Caco-2 (cell line): ENCODE data around the gene THADA. TPM values are rescaled to one million over a fixed set of nuclear protein-coding genes. Genes with fewer than 3 reads are reported as not detected.

Source experiments
- BruUV-seq: library from RNA; stranded (reverse); fragments of 400-500 nt; replicated peaks from 2 replicates; lab custom pipeline; 2021; lab: Mats Ljungman, UMichigan
- CTCF ChIA-PET: fragments of 300-600 bp; sonication (Branson Sonifier 250); formaldehyde crosslinking; loops from one replicate; lab custom pipeline; 2022; ENCODE audit warnings: antibody characterized with exemption; lab: Charles Lee
- POLR2A ChIA-PET: fragments of 300-600 bp; sonication (Branson Sonifier 250); formaldehyde crosslinking; loops from one replicate; lab custom pipeline; 2022; ENCODE audit warnings: antibody characterized with exemption; lab: Charles Lee
- DNase-seq, 2 experiments: peaks; one replicate each; pipeline versions ENCODE4 v3.0.0 to v3.0.0-alpha.2; 2020 to 2022
- H3K27me3 ChIP-seq: replicated peaks from 2 replicates; pipeline ENCODE4 v1.6.0; 2011; ENCODE audit warnings: low read length; ENCODE audit not compliant: control insufficient read depth, insufficient read depth
- H3K36me3 ChIP-seq: 2 replicates; pipeline ENCODE4 v1.5.1; 2011; ENCODE audit warnings: low read length; ENCODE audit not compliant: control insufficient read depth, insufficient read depth
- H3K4me1 ChIP-seq: fragments of 250-450 bp; sonication (Bioruptor Pico); 2 replicates; pipeline ENCODE4 v1.5.1; 2020; ENCODE audit warnings: mild to moderate bottlenecking
- H3K4me3 ChIP-seq: 2 replicates; pipeline ENCODE4 v1.5.1; 2011; ENCODE audit warnings: low read depth, mild to moderate bottlenecking, control low read depth, low read length
- H3K9me3 ChIP-seq: fragments of 250-450 bp; sonication (Bioruptor Pico); 2 replicates; pipeline ENCODE4 v1.5.1; 2020; ENCODE audit warnings: mild to moderate bottlenecking, moderate library complexity
- H3K27ac Mint-ChIP-seq: one replicate; pipeline ENCODE4 v1.8.0; 2022; ENCODE audit warnings: mixed read lengths; ENCODE audit not compliant: unreplicated experiment
- H3K27me3 Mint-ChIP-seq: one replicate; pipeline ENCODE4 v1.8.0; 2022; ENCODE audit warnings: mixed read lengths; ENCODE audit not compliant: insufficient read depth, unreplicated experiment
- H3K36me3 Mint-ChIP-seq: one replicate; pipeline ENCODE4 v1.8.0; 2022; ENCODE audit warnings: mild to moderate bottlenecking, mixed read lengths; ENCODE audit not compliant: insufficient read depth, unreplicated experiment
- H3K4me1 Mint-ChIP-seq: one replicate; pipeline ENCODE4 v1.8.0; 2022; ENCODE audit warnings: low read depth, mixed read lengths; ENCODE audit not compliant: unreplicated experiment
- H3K4me3 Mint-ChIP-seq: one replicate; pipeline ENCODE4 v1.8.0; 2022; ENCODE audit warnings: mild to moderate bottlenecking, moderate library complexity, mixed read lengths; ENCODE audit not compliant: unreplicated experiment
- H3K9me3 Mint-ChIP-seq: one replicate; pipeline ENCODE4 v1.8.0; 2022; ENCODE audit warnings: mixed read lengths; ENCODE audit not compliant: unreplicated experiment
- CTCF ChIP-seq, 2 experiments: fragments of 200-600 bp in 1 of 2; IDR thresholded peaks; 1 replicate in 1 of 2; 2 replicates in 1 of 2; pipeline versions ENCODE4 v1.5.1 to v1.8.0; 2011 to 2022; ENCODE audit warnings: antibody characterized with exemption in 1 of 2, control low read depth in 1 of 2, inconsistent platforms in 1 of 2, low read depth in 1 of 2, low read length in 1 of 2, mild to moderate bottlenecking in 1 of 2, moderate library complexity in 1 of 2; ENCODE audit not compliant: insufficient read depth in 1 of 2, severe bottlenecking in 1 of 2, unreplicated experiment in 1 of 2
- intact Hi-C: fragments of 100-400 bp; cut with micrococcal nuclease; formaldehyde crosslinking; loops from one replicate; pipeline ENCODE4 v1.10.0; 2022; ENCODE audit not compliant: unreplicated experiment
- total RNA-seq: library from RNA; stranded (reverse); gene quantifications from 2 replicates; pipeline ENCODE4 v1.2.3, GENCODE V29; 2022

Gene THADA
- total RNA-seq, 1 experiment from 2014 or later: 33.8 TPM

GRCh38 chr2:43228756-43229659, 366.8 kb downstream of the THADA start:
- Mint-ChIP-seq H3K9me3 (no peaks in the 10 kb centered on the region), H3K27ac (peak overlapping the region; percentile 19), H3K4me1 (peaks cover 22% of the 10 kb centered on the region), H3K36me3 (peaks cover 69% of the 10 kb centered on the region), H3K4me3 (no peak overlapping the region), H3K27me3 (no peaks in the 10 kb centered on the region)
- CTCF ChIA-PET: interaction anchor here (0.6 to 4.8 kb wide), 12 partner anchors 67 to 644 kb away, joined by 3 to 39 read pairs (median 3); no protein-coding TSS in a partner anchor
- H3K9me3 ChIP-seq: no peaks in the 10 kb centered on the region
- peaks cover 38% of the 10 kb centered on the region for H3K4me1 ChIP-seq
- intact Hi-C loops: loop anchor here (1.0 to 5.0 kb wide), 7 partner anchors 98 to 417 kb away; no protein-coding TSS in a partner anchor
- peaks cover 13% of the 10 kb centered on the region for H3K36me3 ChIP-seq
- no peak for DNase-seq
- BruUV-seq: no TSS peak
- POLR2A ChIA-PET: interaction anchor here (1.0 kb wide), 1 partner anchor 35 kb away, joined by 5 read pairs; no protein-coding TSS in a partner anchor
- no peaks in the 10 kb centered on the region for H3K27me3 ChIP-seq
- no peak for TF ChIP-seq CTCF (IDR thresholded peaks at IDR 0.05; ENCODE audit: insufficient read depth in 1 of 2, low read depth in 1 of 2, low read length in 1 of 2, severe bottlenecking in 1 of 2, unreplicated experiment in 1 of 2)
- H3K4me3 ChIP-seq: no peak overlapping the region

DNA sequence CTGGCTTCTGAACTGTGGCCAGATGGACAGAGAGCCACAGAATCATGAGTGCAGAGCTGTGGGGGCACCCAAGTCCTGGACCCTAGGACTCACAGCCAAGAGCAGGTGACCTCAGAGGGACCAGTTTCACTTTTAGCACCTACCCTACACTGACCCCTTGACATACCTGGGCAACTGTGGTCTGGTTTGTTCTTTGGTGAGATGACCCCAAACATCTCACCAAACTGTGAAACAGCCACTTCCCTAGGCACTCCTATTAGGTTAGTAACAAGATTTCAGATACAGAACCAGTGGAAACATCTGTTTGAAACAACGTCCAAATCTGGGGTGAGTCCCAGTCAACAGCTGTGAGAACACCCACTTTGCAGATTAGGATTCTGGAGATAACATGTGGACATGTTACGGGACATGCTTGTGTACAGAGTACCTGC, 367.5 kb downstream of the THADA start:
- POLR2A ChIA-PET: interaction anchor here (0.6 to 2.7 kb wide), 2 partner anchors 66 to 173 kb away, joined by 3 to 47 read pairs; no protein-coding TSS in a partner anchor
- Mint-ChIP-seq H3K4me3 (peak overlapping the region; percentile 70), H3K4me1 (peaks cover 22% of the 10 kb centered on the region), H3K36me3 (peaks cover 76% of the 10 kb centered on the region), H3K27me3 (no peaks in the 10 kb centered on the region), H3K27ac (peak overlapping the region; percentile 97), H3K9me3 (no peaks in the 10 kb centered on the region)
- Histone ChIP-seq H3K9me3 (no peaks in the 10 kb centered on the region), H3K36me3 (peaks cover 18% of the 10 kb centered on the region), H3K4me3 (peak overlapping the region; percentile 14; the same call in 1 of the 2 replicates), H3K4me1 (peaks cover 38% of the 10 kb centered on the region), H3K27me3 (no peaks in the 10 kb centered on the region)
- TF ChIP-seq CTCF (IDR thresholded peaks at IDR 0.05; ENCODE audit: insufficient read depth in 1 of 2, low read depth in 1 of 2, low read length in 1 of 2, severe bottlenecking in 1 of 2, unreplicated experiment in 1 of 2): no peak
- DNase-seq: no peak
- TSS peak; percentile 41 for BruUV-seq
- intact Hi-C loops: loop anchor here (2.0 to 5.0 kb wide), 3 partner anchors 194 to 416 kb away; no protein-coding TSS in a partner anchor
- CTCF ChIA-PET: interaction anchor here (0.6 to 4.8 kb wide), 11 partner anchors 66 to 643 kb away, joined by 3 to 39 read pairs (median 4); no protein-coding TSS in a partner anchor

DNA sequence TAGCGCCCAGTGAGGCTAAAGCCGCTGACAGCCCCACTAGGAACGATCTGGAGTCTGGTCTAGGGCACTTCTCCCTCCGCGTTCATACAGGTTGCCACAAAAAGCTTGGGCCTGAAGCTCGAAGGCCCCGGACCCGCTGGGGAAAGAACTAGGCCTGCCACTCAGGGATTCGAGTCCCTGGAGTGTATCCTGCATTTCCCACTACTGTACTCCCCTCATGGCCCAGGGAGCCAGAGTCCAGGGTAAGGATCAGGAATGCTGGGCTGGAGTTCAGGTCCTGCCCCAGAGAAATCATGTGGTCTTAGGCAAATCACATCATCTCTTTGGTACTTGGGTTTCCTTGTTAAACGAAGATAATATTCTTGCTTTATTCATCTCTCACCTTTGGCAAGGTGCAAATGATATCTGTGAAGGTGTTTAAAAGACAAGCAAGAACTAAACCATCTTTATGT, 368.0 kb downstream of the THADA start:
- TF ChIP-seq CTCF (IDR thresholded peaks at IDR 0.05; ENCODE audit: insufficient read depth in 1 of 2, low read depth in 1 of 2, low read length in 1 of 2, severe bottlenecking in 1 of 2, unreplicated experiment in 1 of 2): peak in 1 of 2 experiments; percentile 65
- Mint-ChIP-seq H3K36me3 (peaks cover 76% of the 10 kb centered on the region), H3K4me1 (peaks cover 22% of the 10 kb centered on the region), H3K27me3 (no peaks in the 10 kb centered on the region), H3K9me3 (no peaks in the 10 kb centered on the region), H3K4me3 (peak overlapping the region; percentile 70), H3K27ac (peak overlapping the region; percentile 97)
- Histone ChIP-seq H3K4me1 (peaks cover 38% of the 10 kb centered on the region), H3K36me3 (peaks cover 19% of the 10 kb centered on the region), H3K9me3 (no peaks in the 10 kb centered on the region), H3K27me3 (no peaks in the 10 kb centered on the region), H3K4me3 (peak overlapping the region; percentile 87)
- intact Hi-C loops: loop anchor here (1.0 to 5.0 kb wide), 5 partner anchors 194 to 416 kb away; no protein-coding TSS in a partner anchor
- ChIA-PET CTCF (interaction anchor here (0.7 to 4.8 kb wide), 10 partner anchors 66 to 417 kb away, joined by 3 to 39 read pairs (median 6); no protein-coding TSS in a partner anchor), POLR2A (interaction anchor here (0.6 to 2.7 kb wide), 4 partner anchors 65 to 196 kb away, joined by 3 to 47 read pairs (median 4); no protein-coding TSS in a partner anchor)
- no TSS peak for BruUV-seq
- no peak for DNase-seq
